NCI-H2196 treated with DMSO at 0.1 percent for 48 hours (cell line): Measurements from ENCODE around the gene TRAM2.
"Not testable (repeated sequence)": the region's sequence is repeated elsewhere in the genome, so short reads cannot be mapped to it uniquely, and the experiment has no call there.

Source experiments
- DNase-seq: peaks from one replicate; lab custom pipeline; 2025; ENCODE audit not compliant: unreplicated experiment; lab: John Stamatoyannopoulos, UW

Gene TRAM2

DNA sequence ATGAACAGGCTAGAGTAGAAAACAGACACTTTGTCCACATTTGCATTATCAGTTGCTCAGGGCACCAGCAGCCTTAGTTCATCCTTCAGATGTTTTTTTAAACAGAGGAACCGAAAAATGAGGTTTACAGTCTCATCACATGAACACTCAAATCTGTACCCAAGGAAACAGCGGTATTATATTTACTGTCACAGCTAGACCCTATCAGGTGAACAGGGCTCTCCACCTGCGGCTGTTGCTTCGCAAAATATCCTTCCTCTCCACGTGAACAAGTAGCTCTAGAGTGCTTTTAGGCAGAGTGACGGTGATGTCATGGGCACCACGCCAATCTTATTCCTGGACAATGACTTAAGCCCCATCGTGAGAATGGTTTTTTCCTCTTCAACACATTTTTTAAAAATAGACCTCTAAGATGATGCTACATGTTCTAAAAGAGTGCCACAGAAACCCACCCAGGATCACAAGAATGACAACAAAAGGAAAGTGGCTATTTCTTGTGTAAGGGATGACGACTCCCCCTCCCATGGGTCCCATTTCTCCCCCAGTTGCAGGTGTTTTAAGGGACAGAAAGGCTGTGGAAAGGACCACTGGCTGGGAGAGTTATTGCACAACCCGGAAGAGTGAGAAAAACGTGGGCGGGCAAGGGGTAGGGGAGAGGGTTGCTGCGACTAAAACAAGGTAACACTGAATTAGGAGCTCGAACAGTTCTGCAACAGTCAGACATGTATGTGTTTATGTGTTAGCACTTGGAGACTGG, 79.0 kb downstream of the TRAM2 start:
- peak; percentile 36 for DNase-seq

DNA sequence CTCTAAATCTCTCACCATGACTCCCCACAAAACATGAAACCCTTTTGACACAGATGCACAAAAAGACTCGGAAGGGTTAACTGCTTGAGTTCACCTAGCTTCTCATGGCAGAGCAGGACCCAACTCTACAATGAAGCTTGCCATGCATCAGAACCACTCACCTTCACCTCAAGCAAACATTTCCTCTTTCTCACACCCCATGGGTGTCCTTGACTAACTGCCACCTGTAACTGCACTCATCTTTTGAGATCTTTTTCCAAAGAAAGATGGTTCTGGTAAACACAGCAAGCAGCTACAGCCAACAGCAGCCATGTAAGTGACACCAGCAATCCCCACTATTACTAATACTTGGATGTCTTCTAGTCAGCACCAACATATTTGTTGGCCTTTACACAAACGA, 80.2 kb downstream of the TRAM2 start:
- no peak for DNase-seq

- no peak for DNase-seq
Observed at GRCh38 chr6:52495922-52496321, 80.9 kb downstream of the TRAM2 start.

- DNase-seq: no peak
Observed at GRCh38 chr6:52494298-52495072, 82.4 kb downstream of the TRAM2 start.

GRCh38 chr6:52493669-52494068, 83.2 kb downstream of the TRAM2 start:
- DNase-seq: no peak

- no peak for DNase-seq
Observed at GRCh38 chr6:52491203-52492069, 85.4 kb downstream of the TRAM2 start.

GRCh38 chr6:52489881-52490280, 87.0 kb downstream of the TRAM2 start:
- no peak for DNase-seq

DNA sequence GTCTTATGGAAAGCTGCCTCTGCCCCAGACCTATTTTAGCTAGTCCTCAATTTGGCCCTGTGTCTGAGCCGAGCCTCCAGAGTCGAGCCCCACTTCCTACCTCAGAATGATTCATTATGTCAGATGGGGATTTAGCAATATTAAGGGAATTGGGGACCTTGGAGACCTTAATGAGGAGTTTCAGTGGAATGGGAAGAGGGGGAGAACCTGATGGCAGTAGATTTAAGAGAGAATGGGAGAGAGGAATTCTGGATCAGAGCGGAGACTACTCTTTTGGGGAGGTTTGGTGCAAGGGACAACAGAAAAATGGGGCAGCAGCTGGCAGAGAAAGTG, 93.2 kb downstream of the TRAM2 start:
- DNase-seq: no peak

DNA sequence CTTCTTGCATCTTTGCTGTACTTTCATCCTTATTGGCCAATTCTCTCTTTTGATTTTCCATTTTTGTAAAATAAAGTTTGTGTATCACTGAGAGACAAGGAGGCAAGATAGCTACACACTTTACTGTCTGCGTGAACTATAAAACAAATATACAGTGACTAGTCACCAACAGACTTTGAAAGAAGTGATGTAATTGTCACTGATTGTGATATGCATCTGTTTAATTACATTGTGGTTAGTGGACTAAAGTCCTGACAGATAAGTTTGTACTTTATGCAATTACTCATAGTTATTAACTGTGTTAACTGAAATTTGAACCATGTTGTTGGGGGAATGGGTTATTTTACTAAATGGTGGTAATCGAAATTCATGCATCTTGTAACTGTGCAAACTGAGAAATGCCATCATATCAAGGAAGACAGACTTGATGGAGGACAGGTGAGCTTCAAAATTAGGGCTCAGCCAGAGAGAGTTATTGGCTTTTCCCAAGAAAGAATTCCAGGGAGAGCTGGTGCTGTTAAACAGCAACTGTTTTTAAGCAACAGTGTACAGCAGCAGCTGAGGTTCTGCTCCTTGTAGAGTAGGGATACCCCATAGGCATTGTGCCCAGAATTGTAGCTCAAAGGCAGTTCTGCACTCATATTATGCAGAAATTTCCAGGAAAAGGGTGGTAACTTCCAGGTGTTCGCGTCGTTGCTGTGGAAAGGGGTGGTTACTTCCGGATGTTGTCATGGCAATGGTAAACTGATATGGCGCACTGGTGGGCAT, 93.8 kb downstream of the TRAM2 start:
- no peak for DNase-seq

DNA sequence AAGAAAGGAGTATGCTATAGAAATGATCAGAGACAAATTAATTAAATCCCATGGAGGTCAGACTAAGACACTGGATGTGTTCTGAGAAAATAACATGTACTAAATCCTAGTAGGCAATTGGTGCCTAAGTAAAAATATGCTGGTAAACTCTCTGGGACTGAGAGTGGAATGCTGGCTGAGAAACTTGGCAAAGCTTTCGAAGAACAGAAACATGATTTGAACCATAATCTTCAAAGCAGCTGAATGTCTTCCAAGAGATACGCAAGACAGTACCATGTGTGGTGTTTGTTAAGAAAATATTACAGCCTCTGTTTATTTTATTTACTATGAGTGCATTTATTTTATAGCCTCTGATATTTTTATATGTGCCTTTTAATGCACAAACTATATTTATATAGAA, 101.6 kb downstream of the TRAM2 start:
- DNase-seq: no peak

- no peak for DNase-seq
Observed at GRCh38 chr6:52474173-52474572, 102.7 kb downstream of the TRAM2 start.

DNA sequence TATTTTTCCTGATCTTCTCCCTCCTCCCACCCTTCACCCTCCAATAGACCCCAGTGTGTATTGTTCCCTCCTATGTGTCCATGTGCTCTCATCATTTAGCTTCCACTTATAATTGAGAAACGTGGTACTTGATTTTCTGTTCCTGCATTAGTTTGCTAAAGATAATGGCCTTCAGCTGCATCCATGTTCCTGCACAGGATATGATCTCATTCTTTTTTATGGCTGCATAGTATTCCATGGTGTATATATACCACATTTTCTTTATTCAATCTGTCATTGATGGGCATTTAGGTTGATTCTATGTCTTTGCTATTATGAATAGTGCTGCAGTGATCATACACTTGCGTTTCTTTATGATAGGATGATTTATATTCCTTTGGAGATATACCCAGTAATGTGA, 115.7 kb downstream of the TRAM2 start:
- not testable (repeated sequence) for DNase-seq

GRCh38 chr6:52457096-52457495, 119.8 kb downstream of the TRAM2 start:
- DNase-seq: no peak

DNA sequence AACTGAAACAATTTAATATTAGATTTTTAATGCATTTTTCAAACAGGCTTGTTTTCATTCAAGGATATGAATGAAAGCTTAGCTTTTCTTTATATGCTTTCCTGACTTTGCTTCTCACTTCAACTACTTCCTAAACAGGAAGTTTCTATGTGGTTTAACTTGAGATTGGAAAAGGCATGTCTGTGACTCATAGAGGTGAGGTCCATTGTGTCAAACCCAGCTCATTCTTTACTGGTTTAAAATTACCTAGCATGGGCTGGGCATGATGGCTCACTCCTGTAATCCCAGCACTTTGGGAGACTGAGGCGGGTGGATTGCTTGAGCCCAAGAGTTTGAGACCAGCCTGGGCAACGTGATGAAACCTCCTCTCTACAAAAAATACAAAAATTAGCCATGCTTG, 122.3 kb downstream of the TRAM2 start:
- DNase-seq: no peak
